Testis (tissue), 3 donors: ENCODE data around the gene RNF166. TPM values are rescaled to one million over a fixed set of nuclear protein-coding genes. Genes with fewer than 3 reads are reported as not detected.
A peak's percentile ranks its signal among the peaks of the same experiment; 100 is the strongest.

Source experiments
- DNase-seq: peaks from one replicate; pipeline ENCODE4 v3.0.0-alpha.2; 2019
- H3K27ac ChIP-seq, 2 donors: fragments of 200-600 bp; sonication (generic); one replicate each; pipeline ENCODE4 v1.5.1; 2019
- H3K27me3 ChIP-seq: fragments of 200-600 bp; sonication (generic); one replicate; pipeline ENCODE4 v1.5.1; 2019
- H3K36me3 ChIP-seq: fragments of 200-600 bp; sonication (generic); one replicate; pipeline ENCODE4 v1.5.1; 2017; ENCODE audit warnings: low read depth; ENCODE audit errors: missing control alignments
- H3K4me1 ChIP-seq: fragments of 200-600 bp; sonication (generic); one replicate; pipeline ENCODE4 v1.5.1; 2019
- H3K4me3 ChIP-seq, 2 donors: fragments of 200-600 bp; sonication (generic); one replicate each; pipeline ENCODE4 v1.5.1; 2017 to 2019
- H3K9me3 ChIP-seq: fragments of 200-600 bp; sonication (generic); one replicate; pipeline ENCODE4 v1.5.1; 2017
- CTCF ChIP-seq, 3 experiments: fragments of 450-650 bp in 2 of 3; fragments of 200-600 bp in 1 of 3; sonication (generic) in 1 of 3; IDR thresholded peaks; one replicate each; pipeline ENCODE4 v1.5.1; 2016 to 2019; ENCODE audit warnings: antibody characterized with exemption in 3 of 3, mild to moderate bottlenecking in 2 of 3, moderate library complexity in 1 of 3
- POLR2A ChIP-seq: fragments of 450-650 bp; IDR thresholded peaks from one replicate; pipeline ENCODE4 v1.6.1; 2017; ENCODE audit warnings: antibody characterized with exemption, mild to moderate bottlenecking, moderate library complexity
- WGBS, 2 donors: methylation state at CpG; one replicate each; pipeline ENCODE4 v1.1.5; 2018; 5-methylcytosine and 5-hydroxymethylcytosine counted together
- intact Hi-C: fragments of 100-400 bp; cut with DNase I; formaldehyde crosslinking; loops from one replicate; pipeline ENCODE4 v1.15.1; 2023; ENCODE audit warnings: low total_unique reads
- polyA plus RNA-seq: library from polyadenylated mRNA; stranded (reverse); fragments of 350-450 nt; fragmentation: Illumina TruSeq; extraction: RNeasy Lipid Tissue Mini Kit (QIAGEN cat#74804); gene quantifications from one replicate; pipeline ENCODE4 v1.2.3, GENCODE V29; 2014; ENCODE audit warnings: low read depth, low replicate concordance; ENCODE audit not compliant: insufficient read depth
- total RNA-seq, 2 donors: library from RNA; depleted of rRNA; stranded (reverse); fragments of >200 nt; gene quantifications; one replicate each; pipeline ENCODE4 v1.2.3, GENCODE V29; 2016

RNF166 gene
- total and polyA plus RNA-seq, 3 donors from 2014 or later = 18.3 to 41.3 (median 37.4) TPM

- WGBS, 2 donors = 0% methylated on average over 23 of the region's 57 CpGs; no CpG with 5 or more reads in 1 of the 2 donors
- H3K27ac ChIP-seq = peak overlapping the region in 1 of 2 donors; percentile 77
- no peaks in the 10 kb centered on the region for H3K27me3 ChIP-seq
- TF ChIP-seq POLR2A = no peak
- no peak for TF ChIP-seq CTCF (IDR thresholded peaks at IDR 0.05)
- peak overlapping the region; percentile 92 to 98 for H3K4me3 ChIP-seq
- H3K9me3 ChIP-seq = no peaks in the 10 kb centered on the region
- intact Hi-C loops = no loop called here
- H3K4me1 ChIP-seq = peaks cover 28% of the 10 kb centered on the region
- H3K36me3 ChIP-seq = no peaks in the 10 kb centered on the region
- DNase-seq = no peak
Observed at GRCh38 chr16:88705801-88706228, 393 bp downstream of the RNF166 start.

- no peaks in the 10 kb centered on the region for H3K36me3 ChIP-seq
- peaks cover 28% of the 10 kb centered on the region for H3K4me1 ChIP-seq
- H3K27ac ChIP-seq = peak overlapping the region in 1 of 2 donors; percentile 77
- 13 to 34% methylated on average over 7 to 9 of the region's 9 CpGs for WGBS, 2 donors
- H3K9me3 ChIP-seq = no peaks in the 10 kb centered on the region
- TF ChIP-seq CTCF (IDR thresholded peaks at IDR 0.05) (no peak), POLR2A (no peak)
- peak overlapping the region; percentile 92 to 98 for H3K4me3 ChIP-seq
- DNase-seq = no peak
- intact Hi-C loops = no loop called here
- no peaks in the 10 kb centered on the region for H3K27me3 ChIP-seq
Observed at GRCh38 chr16:88705076-88705684, 1.0 kb downstream of the RNF166 start.

- H3K27me3 ChIP-seq = no peaks in the 10 kb centered on the region
- H3K4me3 ChIP-seq = no peak overlapping the region
- H3K27ac ChIP-seq = peak overlapping the region in 1 of 2 donors; percentile 53
- intact Hi-C loops = no loop called here
- DNase-seq = no peak
- 68 to 82% methylated on average over 9 to 26 of the region's 26 CpGs for WGBS, 2 donors
- no peaks in the 10 kb centered on the region for H3K36me3 ChIP-seq
- TF ChIP-seq POLR2A = no peak
- TF ChIP-seq CTCF (IDR thresholded peaks at IDR 0.05) = no peak
- H3K4me1 ChIP-seq = peaks cover 28% of the 10 kb centered on the region
- H3K9me3 ChIP-seq = no peaks in the 10 kb centered on the region
Observed at GRCh38 chr16:88703486-88704309, 2.5 kb downstream of the RNF166 start.

GRCh38 chr16:88702371-88703210, 3.6 kb downstream of the RNF166 start:
- Histone ChIP-seq H3K4me3 (no peak overlapping the region), H3K4me1 (peaks cover 28% of the 10 kb centered on the region), H3K27me3 (no peaks in the 10 kb centered on the region), H3K9me3 (no peaks in the 10 kb centered on the region), H3K27ac (no peak overlapping the region), H3K36me3 (no peaks in the 10 kb centered on the region)
- no peak for DNase-seq
- intact Hi-C loops = no loop called here
- no peak for TF ChIP-seq CTCF (IDR thresholded peaks at IDR 0.05)
- TF ChIP-seq POLR2A = no peak
- WGBS, 2 donors = 86 to 89% methylated on average over 31 of the region's 31 CpGs
